ENCODE measurements around the gene ERG. TPM values are rescaled to one million over a fixed set of nuclear protein-coding genes. Genes with fewer than 3 reads are reported as not detected.

The ERG gene
- polyA plus RNA-seq, 1 of the 3 experiments (the other 2 are of a cell fraction), result not detected

DNA sequence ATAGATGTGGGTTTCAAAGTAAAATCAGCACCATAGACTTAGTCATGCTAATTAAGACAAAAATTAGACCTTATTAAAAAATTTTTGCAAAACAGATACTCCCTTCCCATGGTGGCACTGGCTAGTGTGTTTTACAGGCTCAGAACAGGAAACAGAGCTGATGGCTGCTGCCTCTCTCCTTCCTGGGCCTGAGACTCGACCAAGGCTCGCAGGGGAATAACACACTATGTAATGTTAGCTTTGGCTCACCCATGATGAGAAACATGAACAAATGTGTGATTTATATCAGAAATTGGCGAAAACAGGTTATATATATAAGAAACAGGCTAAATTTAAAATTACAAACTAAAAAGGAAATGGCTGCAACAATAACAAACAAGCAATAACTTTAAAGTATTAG, 50.7 kb downstream of the ERG start:
- CTCF ChIA-PET, result interaction anchor here (0.6 to 1.3 kb wide), 2 partner anchors 93 to 187 kb away, joined by 3 read pairs; no protein-coding TSS in a partner anchor
- H3K27ac ChIP-seq (ENCODE audit: low read depth in 2 of 2, low read length in 1 of 2), result no peak overlapping the region
- H3K4me1 ChIP-seq (ENCODE audit: control insufficient read depth in 1 of 2, insufficient read depth in 2 of 2, low read depth in 1 of 2, low read length in 1 of 2), result peaks cover 0 to 6% of the 10 kb centered on the region in 2 experiments; a peak in 2 of 4 replicates
- H3K4me3 ChIP-seq (ENCODE audit: low read depth in 2 of 2, low read length in 1 of 2), result no peak overlapping the region
- WGBS (ENCODE audit: low lambda C conversion rate), result 90% methylated on average over 3 of the region's 3 CpGs
- TF ChIP-seq FOSL2 (IDR thresholded peaks at IDR 0.05; ENCODE audit: borderline replicate concordance, low read depth), result no peak
- no peak for TF ChIP-seq TEAD4 (IDR thresholded peaks at IDR 0.05; ENCODE audit: borderline replicate concordance, insufficient read depth)
- no peak for TF ChIP-seq SIN3A (IDR thresholded peaks at IDR 0.05; ENCODE audit: borderline replicate concordance, low read depth, low read length)
- no peak overlapping the region for H2AFZ ChIP-seq (ENCODE audit: low read depth)
- no peaks in the 10 kb centered on the region for H3K79me2 ChIP-seq (ENCODE audit: insufficient read depth)
- H3K9me3 ChIP-seq, result no peaks in the 10 kb centered on the region
- H3K36me3 ChIP-seq (replicated peaks in 1 of 2; ENCODE audit: control insufficient read depth in 1 of 2, insufficient read depth in 2 of 2, low read length in 1 of 2), result no peaks in the 10 kb centered on the region
- POLR2A ChIA-PET, result no interaction called here
- no peaks in the 10 kb centered on the region for H3F3A ChIP-seq (replicated peaks; ENCODE audit: insufficient read depth)
- no peak overlapping the region for H3K9ac ChIP-seq
- H3K9me2 ChIP-seq, result no peaks in the 10 kb centered on the region
- DNase-seq, result no peak
- H4K20me1 ChIP-seq (ENCODE audit: insufficient read depth), result no peaks in the 10 kb centered on the region
- H3K27me3 ChIP-seq (ENCODE audit: insufficient read depth), result no peaks in the 10 kb centered on the region
- H3K4me2 ChIP-seq, result no peak overlapping the region

DNA sequence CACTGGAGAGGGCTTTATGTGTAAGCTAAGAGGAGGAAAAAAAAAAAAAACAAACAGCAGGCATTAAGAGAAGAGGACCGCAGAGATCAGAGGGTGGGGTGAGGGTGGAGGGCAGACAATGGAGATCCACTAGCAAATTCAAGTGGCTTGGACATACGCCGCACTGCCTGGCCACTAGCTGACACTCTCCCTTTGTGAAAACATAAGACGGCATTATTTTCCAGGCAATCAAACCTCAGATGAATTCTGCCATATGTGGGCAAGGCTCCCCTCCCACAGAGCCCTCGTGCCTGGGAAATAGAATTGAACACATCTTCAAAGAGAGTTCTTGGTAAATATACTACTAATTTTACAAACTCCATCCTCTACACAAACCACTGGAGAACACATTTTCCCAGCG, 53.6 kb downstream of the ERG start:
- H3K4me3 ChIP-seq (ENCODE audit: low read depth in 2 of 2, low read length in 1 of 2), result no peak overlapping the region
- peaks cover 16% of the 10 kb centered on the region for H3F3A ChIP-seq (replicated peaks; ENCODE audit: insufficient read depth)
- H3K27me3 ChIP-seq (ENCODE audit: insufficient read depth), result no peaks in the 10 kb centered on the region
- H3K9ac ChIP-seq, result no peak overlapping the region
- no peaks in the 10 kb centered on the region for H3K9me2 ChIP-seq
- DNase-seq, result no peak
- H3K79me2 ChIP-seq (ENCODE audit: insufficient read depth), result no peaks in the 10 kb centered on the region
- CTCF ChIA-PET, result no interaction called here
- no peak overlapping the region for H2AFZ ChIP-seq (ENCODE audit: low read depth)
- no peak for TF ChIP-seq SMC3 (IDR thresholded peaks at IDR 0.05; ENCODE audit: low read depth, low read length)
- TF ChIP-seq, protein P1, sequence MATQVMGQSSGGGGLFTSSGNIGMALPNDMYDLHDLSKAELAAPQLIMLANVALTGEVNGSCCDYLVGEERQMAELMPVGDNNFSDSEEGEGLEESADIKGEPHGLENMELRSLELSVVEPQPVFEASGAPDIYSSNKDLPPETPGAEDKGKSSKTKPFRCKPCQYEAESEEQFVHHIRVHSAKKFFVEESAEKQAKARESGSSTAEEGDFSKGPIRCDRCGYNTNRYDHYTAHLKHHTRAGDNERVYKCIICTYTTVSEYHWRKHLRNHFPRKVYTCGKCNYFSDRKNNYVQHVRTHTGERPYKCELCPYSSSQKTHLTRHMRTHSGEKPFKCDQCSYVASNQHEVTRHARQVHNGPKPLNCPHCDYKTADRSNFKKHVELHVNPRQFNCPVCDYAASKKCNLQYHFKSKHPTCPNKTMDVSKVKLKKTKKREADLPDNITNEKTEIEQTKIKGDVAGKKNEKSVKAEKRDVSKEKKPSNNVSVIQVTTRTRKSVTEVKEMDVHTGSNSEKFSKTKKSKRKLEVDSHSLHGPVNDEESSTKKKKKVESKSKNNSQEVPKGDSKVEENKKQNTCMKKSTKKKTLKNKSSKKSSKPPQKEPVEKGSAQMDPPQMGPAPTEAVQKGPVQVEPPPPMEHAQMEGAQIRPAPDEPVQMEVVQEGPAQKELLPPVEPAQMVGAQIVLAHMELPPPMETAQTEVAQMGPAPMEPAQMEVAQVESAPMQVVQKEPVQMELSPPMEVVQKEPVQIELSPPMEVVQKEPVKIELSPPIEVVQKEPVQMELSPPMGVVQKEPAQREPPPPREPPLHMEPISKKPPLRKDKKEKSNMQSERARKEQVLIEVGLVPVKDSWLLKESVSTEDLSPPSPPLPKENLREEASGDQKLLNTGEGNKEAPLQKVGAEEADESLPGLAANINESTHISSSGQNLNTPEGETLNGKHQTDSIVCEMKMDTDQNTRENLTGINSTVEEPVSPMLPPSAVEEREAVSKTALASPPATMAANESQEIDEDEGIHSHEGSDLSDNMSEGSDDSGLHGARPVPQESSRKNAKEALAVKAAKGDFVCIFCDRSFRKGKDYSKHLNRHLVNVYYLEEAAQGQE (IDR thresholded peaks at IDR 0.05; ENCODE audit: low read depth, low read length), result 0 out of 2 replicates have a peak, but pooled peaks have one; percentile 15
- POLR2A ChIA-PET, result no interaction called here
- H3K36me3 ChIP-seq (replicated peaks in 1 of 2; ENCODE audit: control insufficient read depth in 1 of 2, insufficient read depth in 2 of 2, low read length in 1 of 2), result no peaks in the 10 kb centered on the region
- H3K4me2 ChIP-seq, result no peak overlapping the region
- peaks cover 8 to 15% of the 10 kb centered on the region in 2 experiments; a peak in 3 of 4 replicates for H3K4me1 ChIP-seq (ENCODE audit: control insufficient read depth in 1 of 2, insufficient read depth in 2 of 2, low read depth in 1 of 2, low read length in 1 of 2)
- H3K9me3 ChIP-seq, result no peaks in the 10 kb centered on the region
- H3K27ac ChIP-seq (ENCODE audit: low read depth in 2 of 2, low read length in 1 of 2), result no peak overlapping the region
- 81% methylated on average over 4 of the region's 6 CpGs for WGBS (ENCODE audit: low lambda C conversion rate)
- H4K20me1 ChIP-seq (ENCODE audit: insufficient read depth), result no peaks in the 10 kb centered on the region

DNA sequence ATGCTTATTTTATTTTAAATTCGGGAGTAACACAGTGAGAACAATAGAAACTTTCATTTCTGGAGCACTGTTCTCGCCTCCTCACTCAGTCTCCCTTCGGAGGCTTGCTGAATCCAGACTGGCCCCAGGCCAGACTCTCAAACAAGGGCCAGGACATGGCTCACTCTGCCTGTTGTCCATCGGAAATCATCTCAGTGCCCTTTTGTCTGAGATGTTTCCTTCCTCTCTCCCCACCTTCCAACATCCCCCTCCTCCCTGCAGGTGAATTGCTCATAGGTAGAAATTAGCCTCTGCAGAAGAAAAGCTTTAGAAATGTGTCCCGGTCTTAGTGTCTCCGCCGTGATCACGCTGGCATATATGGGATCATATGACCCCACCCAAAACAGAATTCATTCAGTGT, 55.2 kb downstream of the ERG start:
- H3K27ac ChIP-seq (ENCODE audit: low read depth in 2 of 2, low read length in 1 of 2), result no peak overlapping the region
- no peaks in the 10 kb centered on the region for H3K36me3 ChIP-seq (replicated peaks in 1 of 2; ENCODE audit: control insufficient read depth in 1 of 2, insufficient read depth in 2 of 2, low read length in 1 of 2)
- ChIA-PET CTCF (no interaction called here), POLR2A (no interaction called here)
- no peaks in the 10 kb centered on the region for H3K9me2 ChIP-seq
- no peak overlapping the region for H3K4me2 ChIP-seq
- H4K20me1 ChIP-seq (ENCODE audit: insufficient read depth), result no peaks in the 10 kb centered on the region
- no peaks in the 10 kb centered on the region for H3K27me3 ChIP-seq (ENCODE audit: insufficient read depth)
- no peak overlapping the region for H3K4me3 ChIP-seq (ENCODE audit: low read depth in 2 of 2, low read length in 1 of 2)
- H2AFZ ChIP-seq (ENCODE audit: low read depth), result no peak overlapping the region
- peaks cover 23% of the 10 kb centered on the region for H3F3A ChIP-seq (replicated peaks; ENCODE audit: insufficient read depth)
- no peak for DNase-seq
- no peak overlapping the region for H3K9ac ChIP-seq
- H3K4me1 ChIP-seq (ENCODE audit: control insufficient read depth in 1 of 2, insufficient read depth in 2 of 2, low read depth in 1 of 2, low read length in 1 of 2), result peaks cover 17 to 20% of the 10 kb centered on the region in 2 experiments; a peak in 3 of 4 replicates
- H3K9me3 ChIP-seq, result no peaks in the 10 kb centered on the region
- H3K79me2 ChIP-seq (ENCODE audit: insufficient read depth), result no peaks in the 10 kb centered on the region
- 78% methylated on average over 8 of the region's 8 CpGs for WGBS (ENCODE audit: low lambda C conversion rate)
- no peak for TF ChIP-seq ELF1 (IDR thresholded peaks at IDR 0.05)
- no peak for TF ChIP-seq MXI1 (IDR thresholded peaks at IDR 0.05; ENCODE audit: low read depth, low read length)
- TF ChIP-seq, protein P2, sequence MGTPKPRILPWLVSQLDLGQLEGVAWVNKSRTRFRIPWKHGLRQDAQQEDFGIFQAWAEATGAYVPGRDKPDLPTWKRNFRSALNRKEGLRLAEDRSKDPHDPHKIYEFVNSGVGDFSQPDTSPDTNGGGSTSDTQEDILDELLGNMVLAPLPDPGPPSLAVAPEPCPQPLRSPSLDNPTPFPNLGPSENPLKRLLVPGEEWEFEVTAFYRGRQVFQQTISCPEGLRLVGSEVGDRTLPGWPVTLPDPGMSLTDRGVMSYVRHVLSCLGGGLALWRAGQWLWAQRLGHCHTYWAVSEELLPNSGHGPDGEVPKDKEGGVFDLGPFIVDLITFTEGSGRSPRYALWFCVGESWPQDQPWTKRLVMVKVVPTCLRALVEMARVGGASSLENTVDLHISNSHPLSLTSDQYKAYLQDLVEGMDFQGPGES (IDR thresholded peaks at IDR 0.05; ENCODE audit: low read depth, low read length), result no peak
- TF ChIP-seq, protein P3, sequence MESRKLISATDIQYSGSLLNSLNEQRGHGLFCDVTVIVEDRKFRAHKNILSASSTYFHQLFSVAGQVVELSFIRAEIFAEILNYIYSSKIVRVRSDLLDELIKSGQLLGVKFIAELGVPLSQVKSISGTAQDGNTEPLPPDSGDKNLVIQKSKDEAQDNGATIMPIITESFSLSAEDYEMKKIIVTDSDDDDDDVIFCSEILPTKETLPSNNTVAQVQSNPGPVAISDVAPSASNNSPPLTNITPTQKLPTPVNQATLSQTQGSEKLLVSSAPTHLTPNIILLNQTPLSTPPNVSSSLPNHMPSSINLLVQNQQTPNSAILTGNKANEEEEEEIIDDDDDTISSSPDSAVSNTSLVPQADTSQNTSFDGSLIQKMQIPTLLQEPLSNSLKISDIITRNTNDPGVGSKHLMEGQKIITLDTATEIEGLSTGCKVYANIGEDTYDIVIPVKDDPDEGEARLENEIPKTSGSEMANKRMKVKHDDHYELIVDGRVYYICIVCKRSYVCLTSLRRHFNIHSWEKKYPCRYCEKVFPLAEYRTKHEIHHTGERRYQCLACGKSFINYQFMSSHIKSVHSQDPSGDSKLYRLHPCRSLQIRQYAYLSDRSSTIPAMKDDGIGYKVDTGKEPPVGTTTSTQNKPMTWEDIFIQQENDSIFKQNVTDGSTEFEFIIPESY (IDR thresholded peaks at IDR 0.05; ENCODE audit: borderline replicate concordance, low read depth), result no peak
- no peak for TF ChIP-seq FOSL2 (IDR thresholded peaks at IDR 0.05; ENCODE audit: borderline replicate concordance, low read depth)
- TF ChIP-seq FOXM1 (IDR thresholded peaks at IDR 0.05; ENCODE audit: low read depth), result no peak
- TF ChIP-seq TAF1 (IDR thresholded peaks at IDR 0.05; ENCODE audit: borderline replicate concordance, low read depth, low read length), result no peak
- TF ChIP-seq MEF2A (IDR thresholded peaks at IDR 0.05; ENCODE audit: borderline replicate concordance, low read depth), result no peak
- TF ChIP-seq RAD21 (IDR thresholded peaks at IDR 0.05; ENCODE audit: low read length), result no peak
- TF ChIP-seq RCOR1 (IDR thresholded peaks at IDR 0.05; ENCODE audit: low read length), result no peak
